ENCODE results near the gene CHST4. TPM values are rescaled to one million over a fixed set of nuclear protein-coding genes. Genes with fewer than 3 reads are reported as not detected.
A peak's percentile ranks its signal among the peaks of the same experiment; 100 is the strongest.

Gene CHST4
- total RNA-seq, 4 donors from 2014 or later, result 2.6 TPM; not detected in 3

GRCh38 chr16:71562552-71562951 is 36.3 kb downstream of the CHST4 start:
- Histone ChIP-seq H3K9me3 (peaks cover 0 to 12% (median 0%) of the 10 kb centered on the region in 3 donors), H3K36me3 (no peaks in the 10 kb centered on the region), H3K27ac (no peak overlapping the region), H3K4me3 (no peak overlapping the region), H3K27me3 (no peaks in the 10 kb centered on the region), H3K4me1 (peaks cover 0 to 21% (median 3%) of the 10 kb centered on the region in 3 donors)
- 96 to 100% methylated on average over 1 of the region's 1 CpG for WGBS, 2 donors
- DNase-seq, result no peak
- TF ChIP-seq, protein P1, sequence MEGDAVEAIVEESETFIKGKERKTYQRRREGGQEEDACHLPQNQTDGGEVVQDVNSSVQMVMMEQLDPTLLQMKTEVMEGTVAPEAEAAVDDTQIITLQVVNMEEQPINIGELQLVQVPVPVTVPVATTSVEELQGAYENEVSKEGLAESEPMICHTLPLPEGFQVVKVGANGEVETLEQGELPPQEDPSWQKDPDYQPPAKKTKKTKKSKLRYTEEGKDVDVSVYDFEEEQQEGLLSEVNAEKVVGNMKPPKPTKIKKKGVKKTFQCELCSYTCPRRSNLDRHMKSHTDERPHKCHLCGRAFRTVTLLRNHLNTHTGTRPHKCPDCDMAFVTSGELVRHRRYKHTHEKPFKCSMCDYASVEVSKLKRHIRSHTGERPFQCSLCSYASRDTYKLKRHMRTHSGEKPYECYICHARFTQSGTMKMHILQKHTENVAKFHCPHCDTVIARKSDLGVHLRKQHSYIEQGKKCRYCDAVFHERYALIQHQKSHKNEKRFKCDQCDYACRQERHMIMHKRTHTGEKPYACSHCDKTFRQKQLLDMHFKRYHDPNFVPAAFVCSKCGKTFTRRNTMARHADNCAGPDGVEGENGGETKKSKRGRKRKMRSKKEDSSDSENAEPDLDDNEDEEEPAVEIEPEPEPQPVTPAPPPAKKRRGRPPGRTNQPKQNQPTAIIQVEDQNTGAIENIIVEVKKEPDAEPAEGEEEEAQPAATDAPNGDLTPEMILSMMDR (IDR thresholded peaks at IDR 0.05), result no peak
- no peak for TF ChIP-seq POLR2A (IDR thresholded peaks at IDR 0.05)
- intact Hi-C loops (cut with DNase I), result no loop called here

GRCh38 chr16:71564335-71564967 is 38.2 kb downstream of the CHST4 start:
- WGBS, 2 donors, result 7 to 9% methylated on average over 10 to 19 of the region's 19 CpGs
- no peak for DNase-seq
- no peak for TF ChIP-seq POLR2A (IDR thresholded peaks at IDR 0.05)
- TF ChIP-seq, protein P1 (IDR thresholded peaks at IDR 0.05), result no peak
- H3K27me3 ChIP-seq, result no peaks in the 10 kb centered on the region
- H3K4me1 ChIP-seq, result peaks cover 0 to 21% (median 3%) of the 10 kb centered on the region in 3 donors
- intact Hi-C loops (cut with DNase I), result no loop called here
- H3K9me3 ChIP-seq, result peaks cover 0 to 12% (median 0%) of the 10 kb centered on the region in 3 donors
- peak overlapping the region; percentile 41 to 77 (median 60) for H3K4me3 ChIP-seq
- peak overlapping the region; percentile 17 to 79 (median 68) for H3K27ac ChIP-seq
- no peaks in the 10 kb centered on the region for H3K36me3 ChIP-seq

DNA sequence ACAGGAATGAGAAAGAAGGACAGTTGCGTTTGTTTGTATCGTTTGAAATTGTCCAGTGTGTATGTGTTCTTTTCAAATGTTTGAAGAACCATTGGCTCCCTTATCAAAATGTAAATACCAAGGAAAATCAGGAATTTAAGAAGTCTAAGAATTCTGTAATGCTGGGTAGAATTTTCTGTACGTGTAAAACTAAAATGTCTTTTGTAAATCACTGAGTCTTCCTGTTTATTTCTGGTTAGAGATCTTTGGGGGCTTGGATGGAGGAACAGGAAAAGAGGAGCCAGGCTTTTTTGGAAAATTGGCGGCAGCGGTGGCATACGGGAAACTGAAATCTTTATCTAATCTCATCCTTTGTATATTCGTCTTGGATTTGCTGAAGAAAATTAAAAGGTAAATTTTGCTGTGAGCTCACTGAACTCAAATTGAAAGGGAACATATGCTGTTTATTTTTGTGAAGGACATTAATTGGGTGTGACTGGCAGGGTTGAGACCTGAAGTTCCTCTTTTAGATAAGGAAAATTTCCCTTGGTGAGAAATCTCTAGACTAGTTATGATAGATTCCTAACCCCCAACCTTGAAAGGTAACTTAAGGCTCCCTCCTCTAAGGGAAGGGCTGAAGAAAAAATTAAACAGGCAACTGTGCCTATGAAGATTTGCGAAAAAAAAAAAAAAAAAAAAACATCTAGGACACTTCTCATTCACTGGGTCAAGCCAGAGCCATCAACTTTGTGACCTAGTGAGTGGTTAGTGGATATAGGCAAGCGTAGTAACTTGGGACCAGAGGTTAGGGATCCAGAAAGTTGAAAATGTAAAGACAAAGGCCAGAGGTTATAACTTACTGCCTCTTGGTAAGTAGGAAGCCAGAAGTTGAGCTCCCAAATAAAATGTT is 39.8 kb downstream of the CHST4 start:
- no peak for TF ChIP-seq POLR2A (IDR thresholded peaks at IDR 0.05)
- TF ChIP-seq, protein P1 (IDR thresholded peaks at IDR 0.05), result no peak
- 43 to 56% methylated on average over 8 of the region's 9 CpGs for WGBS, 2 donors
- H3K27ac ChIP-seq, result peak overlapping the region in 2 of 4 donors; percentile 74 to 79
- peaks cover 0 to 6% (median 0%) of the 10 kb centered on the region in 4 donors for H3K27me3 ChIP-seq
- H3K4me3 ChIP-seq, result peak overlapping the region in 1 of 4 donors; percentile 77
- intact Hi-C loops (cut with DNase I), result no loop called here
- no peak for DNase-seq
- H3K4me1 ChIP-seq, result peaks cover 0 to 21% (median 3%) of the 10 kb centered on the region in 3 donors
- peaks cover 0 to 12% (median 0%) of the 10 kb centered on the region in 3 donors for H3K9me3 ChIP-seq
- no peaks in the 10 kb centered on the region for H3K36me3 ChIP-seq

GRCh38 chr16:71567931-71568330 is 41.7 kb downstream of the CHST4 start:
- no peaks in the 10 kb centered on the region for H3K36me3 ChIP-seq
- H3K9me3 ChIP-seq, result peaks cover 0 to under 1% (median 0%) of the 10 kb centered on the region in 3 donors
- intact Hi-C loops (cut with DNase I), result no loop called here
- WGBS, 2 donors, result 89 to 92% methylated on average over 8 of the region's 8 CpGs
- H3K4me1 ChIP-seq, result peaks cover 0 to 21% (median 3%) of the 10 kb centered on the region in 3 donors
- TF ChIP-seq, protein P1 (IDR thresholded peaks at IDR 0.05), result no peak
- TF ChIP-seq POLR2A (IDR thresholded peaks at IDR 0.05), result no peak
- H3K4me3 ChIP-seq, result no peak overlapping the region
- H3K27me3 ChIP-seq, result peaks cover 0 to 6% (median 0%) of the 10 kb centered on the region in 4 donors
- DNase-seq, result no peak
- no peak overlapping the region for H3K27ac ChIP-seq

GRCh38 chr16:71568551-71568950 is 42.3 kb downstream of the CHST4 start:
- no peak for DNase-seq
- intact Hi-C loops (cut with DNase I), result no loop called here
- H3K4me1 ChIP-seq, result peaks cover 0 to 21% (median 3%) of the 10 kb centered on the region in 3 donors
- peaks cover 0 to 6% (median 0%) of the 10 kb centered on the region in 4 donors for H3K27me3 ChIP-seq
- no peaks in the 10 kb centered on the region for H3K36me3 ChIP-seq
- H3K4me3 ChIP-seq, result no peak overlapping the region
- H3K27ac ChIP-seq, result no peak overlapping the region
- WGBS, 2 donors, result 63 to 67% methylated on average over 4 of the region's 4 CpGs
- TF ChIP-seq POLR2A (IDR thresholded peaks at IDR 0.05), result no peak
- TF ChIP-seq, protein P1 (IDR thresholded peaks at IDR 0.05), result no peak
- H3K9me3 ChIP-seq, result no peaks in the 10 kb centered on the region
